ENCODE results near the gene MTFR2. TPM values are rescaled to one million over a fixed set of nuclear protein-coding genes. Genes with fewer than 3 reads are reported as not detected.

The MTFR2 gene
- total and polyA plus RNA-seq, 2 experiments from 2014 or later, result 7.4 to 13.5 TPM

- Histone ChIP-seq H3K27me3 (ENCODE audit: insufficient read depth) (no peaks in the 10 kb centered on the region), H4K20me1 (replicated peaks; ENCODE audit: insufficient read depth) (no peaks in the 10 kb centered on the region), H2AFZ (no peak overlapping the region), H3K27ac (ENCODE audit: low read depth) (no peak overlapping the region), H3K4me1 (ENCODE audit: insufficient read depth) (no peaks in the 10 kb centered on the region), H3K9me2 (ENCODE audit: insufficient read depth) (no peaks in the 10 kb centered on the region), H3K79me2 (replicated peaks; ENCODE audit: insufficient read depth) (no peaks in the 10 kb centered on the region), H3K4me3 (no peak overlapping the region), H3K36me3 (ENCODE audit: insufficient read depth) (no peaks in the 10 kb centered on the region), H3K4me2 (no peak overlapping the region), H3F3A (replicated peaks; ENCODE audit: low read depth) (no peaks in the 10 kb centered on the region)
- H3K36me3 Mint-ChIP-seq (ENCODE audit: low read depth), result no peaks in the 10 kb centered on the region
- H3K4me3 Mint-ChIP-seq, result no peak overlapping the region
- no peaks in the 10 kb centered on the region for H3K9me3 Mint-ChIP-seq
- ATAC-seq (no peak), DNase-seq (ENCODE audit: low spot score) (no peak)
- no peak overlapping the region for H3K27ac Mint-ChIP-seq
- no peak for TF ChIP-seq ETS1 (IDR thresholded peaks at IDR 0.05)
- TF ChIP-seq, protein P1, sequence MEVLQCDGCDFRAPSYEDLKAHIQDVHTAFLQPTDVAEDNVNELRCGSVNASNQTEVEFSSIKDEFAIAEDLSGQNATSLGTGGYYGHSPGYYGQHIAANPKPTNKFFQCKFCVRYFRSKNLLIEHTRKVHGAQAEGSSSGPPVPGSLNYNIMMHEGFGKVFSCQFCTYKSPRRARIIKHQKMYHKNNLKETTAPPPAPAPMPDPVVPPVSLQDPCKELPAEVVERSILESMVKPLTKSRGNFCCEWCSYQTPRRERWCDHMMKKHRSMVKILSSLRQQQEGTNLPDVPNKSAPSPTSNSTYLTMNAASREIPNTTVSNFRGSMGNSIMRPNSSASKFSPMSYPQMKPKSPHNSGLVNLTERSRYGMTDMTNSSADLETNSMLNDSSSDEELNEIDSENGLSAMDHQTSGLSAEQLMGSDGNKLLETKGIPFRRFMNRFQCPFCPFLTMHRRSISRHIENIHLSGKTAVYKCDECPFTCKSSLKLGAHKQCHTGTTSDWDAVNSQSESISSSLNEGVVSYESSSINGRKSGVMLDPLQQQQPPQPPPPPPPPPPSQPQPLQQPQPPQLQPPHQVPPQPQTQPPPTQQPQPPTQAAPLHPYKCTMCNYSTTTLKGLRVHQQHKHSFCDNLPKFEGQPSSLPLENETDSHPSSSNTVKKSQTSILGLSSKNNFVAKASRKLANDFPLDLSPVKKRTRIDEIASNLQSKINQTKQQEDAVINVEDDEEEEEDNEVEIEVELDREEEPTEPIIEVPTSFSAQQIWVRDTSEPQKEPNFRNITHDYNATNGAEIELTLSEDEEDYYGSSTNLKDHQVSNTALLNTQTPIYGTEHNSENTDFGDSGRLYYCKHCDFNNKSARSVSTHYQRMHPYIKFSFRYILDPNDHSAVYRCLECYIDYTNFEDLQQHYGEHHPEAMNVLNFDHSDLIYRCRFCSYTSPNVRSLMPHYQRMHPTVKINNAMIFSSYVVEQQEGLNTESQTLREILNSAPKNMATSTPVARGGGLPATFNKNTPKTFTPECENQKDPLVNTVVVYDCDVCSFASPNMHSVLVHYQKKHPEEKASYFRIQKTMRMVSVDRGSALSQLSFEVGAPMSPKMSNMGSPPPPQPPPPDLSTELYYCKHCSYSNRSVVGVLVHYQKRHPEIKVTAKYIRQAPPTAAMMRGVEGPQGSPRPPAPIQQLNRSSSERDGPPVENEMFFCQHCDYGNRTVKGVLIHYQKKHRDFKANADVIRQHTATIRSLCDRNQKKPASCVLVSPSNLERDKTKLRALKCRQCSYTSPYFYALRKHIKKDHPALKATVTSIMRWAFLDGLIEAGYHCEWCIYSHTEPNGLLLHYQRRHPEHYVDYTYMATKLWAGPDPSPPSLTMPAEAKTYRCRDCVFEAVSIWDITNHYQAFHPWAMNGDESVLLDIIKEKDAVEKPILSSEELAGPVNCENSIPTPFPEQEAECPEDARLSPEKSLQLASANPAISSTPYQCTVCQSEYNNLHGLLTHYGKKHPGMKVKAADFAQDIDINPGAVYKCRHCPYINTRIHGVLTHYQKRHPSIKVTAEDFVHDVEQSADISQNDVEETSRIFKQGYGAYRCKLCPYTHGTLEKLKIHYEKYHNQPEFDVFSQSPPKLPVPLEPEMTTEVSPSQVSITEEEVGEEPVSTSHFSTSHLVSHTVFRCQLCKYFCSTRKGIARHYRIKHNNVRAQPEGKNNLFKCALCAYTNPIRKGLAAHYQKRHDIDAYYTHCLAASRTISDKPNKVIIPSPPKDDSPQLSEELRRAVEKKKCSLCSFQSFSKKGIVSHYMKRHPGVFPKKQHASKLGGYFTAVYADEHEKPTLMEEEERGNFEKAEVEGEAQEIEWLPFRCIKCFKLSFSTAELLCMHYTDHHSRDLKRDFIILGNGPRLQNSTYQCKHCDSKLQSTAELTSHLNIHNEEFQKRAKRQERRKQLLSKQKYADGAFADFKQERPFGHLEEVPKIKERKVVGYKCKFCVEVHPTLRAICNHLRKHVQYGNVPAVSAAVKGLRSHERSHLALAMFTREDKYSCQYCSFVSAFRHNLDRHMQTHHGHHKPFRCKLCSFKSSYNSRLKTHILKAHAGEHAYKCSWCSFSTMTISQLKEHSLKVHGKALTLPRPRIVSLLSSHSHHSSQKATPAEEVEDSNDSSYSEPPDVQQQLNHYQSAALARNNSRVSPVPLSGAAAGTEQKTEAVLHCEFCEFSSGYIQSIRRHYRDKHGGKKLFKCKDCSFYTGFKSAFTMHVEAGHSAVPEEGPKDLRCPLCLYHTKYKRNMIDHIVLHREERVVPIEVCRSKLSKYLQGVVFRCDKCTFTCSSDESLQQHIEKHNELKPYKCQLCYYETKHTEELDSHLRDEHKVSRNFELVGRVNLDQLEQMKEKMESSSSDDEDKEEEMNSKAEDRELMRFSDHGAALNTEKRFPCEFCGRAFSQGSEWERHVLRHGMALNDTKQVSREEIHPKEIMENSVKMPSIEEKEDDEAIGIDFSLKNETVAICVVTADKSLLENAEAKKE (CRISPR knock-in tag; IDR thresholded peaks at IDR 0.05), result no peak
- TF ChIP-seq STAT1 (IDR thresholded peaks at IDR 0.05; ENCODE audit: unreplicated experiment), result no peak
- no peak for TF ChIP-seq CREB1 (CRISPR knock-in tag; IDR thresholded peaks at IDR 0.05; ENCODE audit: low read depth)
- TF ChIP-seq NANOG (IDR thresholded peaks at IDR 0.05; ENCODE audit: borderline replicate concordance), result no peak
- no peak for TF ChIP-seq ZNF331 (CRISPR knock-in tag; IDR thresholded peaks at IDR 0.05; ENCODE audit: low read depth)
- TF ChIP-seq, protein P2, sequence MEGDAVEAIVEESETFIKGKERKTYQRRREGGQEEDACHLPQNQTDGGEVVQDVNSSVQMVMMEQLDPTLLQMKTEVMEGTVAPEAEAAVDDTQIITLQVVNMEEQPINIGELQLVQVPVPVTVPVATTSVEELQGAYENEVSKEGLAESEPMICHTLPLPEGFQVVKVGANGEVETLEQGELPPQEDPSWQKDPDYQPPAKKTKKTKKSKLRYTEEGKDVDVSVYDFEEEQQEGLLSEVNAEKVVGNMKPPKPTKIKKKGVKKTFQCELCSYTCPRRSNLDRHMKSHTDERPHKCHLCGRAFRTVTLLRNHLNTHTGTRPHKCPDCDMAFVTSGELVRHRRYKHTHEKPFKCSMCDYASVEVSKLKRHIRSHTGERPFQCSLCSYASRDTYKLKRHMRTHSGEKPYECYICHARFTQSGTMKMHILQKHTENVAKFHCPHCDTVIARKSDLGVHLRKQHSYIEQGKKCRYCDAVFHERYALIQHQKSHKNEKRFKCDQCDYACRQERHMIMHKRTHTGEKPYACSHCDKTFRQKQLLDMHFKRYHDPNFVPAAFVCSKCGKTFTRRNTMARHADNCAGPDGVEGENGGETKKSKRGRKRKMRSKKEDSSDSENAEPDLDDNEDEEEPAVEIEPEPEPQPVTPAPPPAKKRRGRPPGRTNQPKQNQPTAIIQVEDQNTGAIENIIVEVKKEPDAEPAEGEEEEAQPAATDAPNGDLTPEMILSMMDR (conservative IDR thresholded peaks at IDR 0.05; ENCODE audit: low read depth in 2 of 2), result no peak
- TF ChIP-seq EZH2 (IDR thresholded peaks at IDR 0.05; ENCODE audit: low read depth, unreplicated experiment), result no peak
- TF ChIP-seq ZNF114 (CRISPR knock-in tag; IDR thresholded peaks at IDR 0.05), result no peak
- TF ChIP-seq, protein P3, sequence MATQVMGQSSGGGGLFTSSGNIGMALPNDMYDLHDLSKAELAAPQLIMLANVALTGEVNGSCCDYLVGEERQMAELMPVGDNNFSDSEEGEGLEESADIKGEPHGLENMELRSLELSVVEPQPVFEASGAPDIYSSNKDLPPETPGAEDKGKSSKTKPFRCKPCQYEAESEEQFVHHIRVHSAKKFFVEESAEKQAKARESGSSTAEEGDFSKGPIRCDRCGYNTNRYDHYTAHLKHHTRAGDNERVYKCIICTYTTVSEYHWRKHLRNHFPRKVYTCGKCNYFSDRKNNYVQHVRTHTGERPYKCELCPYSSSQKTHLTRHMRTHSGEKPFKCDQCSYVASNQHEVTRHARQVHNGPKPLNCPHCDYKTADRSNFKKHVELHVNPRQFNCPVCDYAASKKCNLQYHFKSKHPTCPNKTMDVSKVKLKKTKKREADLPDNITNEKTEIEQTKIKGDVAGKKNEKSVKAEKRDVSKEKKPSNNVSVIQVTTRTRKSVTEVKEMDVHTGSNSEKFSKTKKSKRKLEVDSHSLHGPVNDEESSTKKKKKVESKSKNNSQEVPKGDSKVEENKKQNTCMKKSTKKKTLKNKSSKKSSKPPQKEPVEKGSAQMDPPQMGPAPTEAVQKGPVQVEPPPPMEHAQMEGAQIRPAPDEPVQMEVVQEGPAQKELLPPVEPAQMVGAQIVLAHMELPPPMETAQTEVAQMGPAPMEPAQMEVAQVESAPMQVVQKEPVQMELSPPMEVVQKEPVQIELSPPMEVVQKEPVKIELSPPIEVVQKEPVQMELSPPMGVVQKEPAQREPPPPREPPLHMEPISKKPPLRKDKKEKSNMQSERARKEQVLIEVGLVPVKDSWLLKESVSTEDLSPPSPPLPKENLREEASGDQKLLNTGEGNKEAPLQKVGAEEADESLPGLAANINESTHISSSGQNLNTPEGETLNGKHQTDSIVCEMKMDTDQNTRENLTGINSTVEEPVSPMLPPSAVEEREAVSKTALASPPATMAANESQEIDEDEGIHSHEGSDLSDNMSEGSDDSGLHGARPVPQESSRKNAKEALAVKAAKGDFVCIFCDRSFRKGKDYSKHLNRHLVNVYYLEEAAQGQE (IDR thresholded peaks at IDR 0.05; ENCODE audit: unreplicated experiment), result no peak
- peaks cover 1% of the 10 kb centered on the region for H3K27me3 Mint-ChIP-seq (ENCODE audit: insufficient read depth, low read depth, poor library complexity)
- no peaks in the 10 kb centered on the region; the same call in 2 of the 3 replicates for H3K4me1 Mint-ChIP-seq
These were observed 68.6 kb downstream of the MTFR2 start for GRCh38 chr6:136181512-136181833.
